Transverse colon (tissue), 4 donors: ENCODE results near the gene PDE10A.

Source experiments
- POLR2A ChIP-seq: fragments of 450-650 bp; IDR thresholded peaks from one replicate; pipeline ENCODE4 v1.6.1; 2016; ENCODE audit warnings: antibody characterized with exemption, mild to moderate bottlenecking, moderate library complexity
- POLR2AphosphoS5 ChIP-seq, 3 donors: sonication (generic); formaldehyde crosslinking; IDR thresholded peaks; one replicate each; pipeline ENCODE4 v1.6.1; 2016; ENCODE audit warnings: antibody characterized with exemption in 3 of 3
- TF ChIP-seq, protein P1 (sequence below), 5 experiments: fragments of 200-600 bp in 3 of 5; fragments of 450-650 bp in 2 of 5; sonication (generic) in 3 of 5; IDR thresholded peaks; 1 replicate in 2 of 5; 2 replicates in 3 of 5; pipeline ENCODE4 v1.5.1; 2016 to 2017; ENCODE audit warnings: antibody characterized with exemption in 5 of 5, inconsistent platforms in 3 of 5, mild to moderate bottlenecking in 2 of 5, moderate library complexity in 1 of 5

DNA sequence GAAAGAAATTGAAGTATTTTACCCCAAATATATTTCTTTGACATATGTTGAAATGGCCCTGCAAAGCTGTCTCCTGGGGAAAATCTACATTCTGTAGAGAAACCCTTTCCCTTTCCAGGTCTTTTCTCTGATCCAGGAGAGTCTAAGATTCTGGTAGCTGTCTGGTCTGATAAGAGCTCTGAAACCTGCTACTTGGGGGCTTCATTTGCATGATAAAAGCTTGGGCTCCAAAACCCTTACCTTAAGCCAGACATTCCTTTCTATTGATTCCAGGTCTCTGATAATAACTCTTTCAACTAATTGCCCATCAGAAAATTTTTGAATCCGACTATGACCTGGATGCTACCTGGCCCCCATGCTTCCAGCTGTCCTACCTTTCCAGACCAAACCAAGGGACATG is 184.5 kb downstream of the PDE10A start:
- TF ChIP-seq POLR2A = no peak
- TF ChIP-seq, protein P1, sequence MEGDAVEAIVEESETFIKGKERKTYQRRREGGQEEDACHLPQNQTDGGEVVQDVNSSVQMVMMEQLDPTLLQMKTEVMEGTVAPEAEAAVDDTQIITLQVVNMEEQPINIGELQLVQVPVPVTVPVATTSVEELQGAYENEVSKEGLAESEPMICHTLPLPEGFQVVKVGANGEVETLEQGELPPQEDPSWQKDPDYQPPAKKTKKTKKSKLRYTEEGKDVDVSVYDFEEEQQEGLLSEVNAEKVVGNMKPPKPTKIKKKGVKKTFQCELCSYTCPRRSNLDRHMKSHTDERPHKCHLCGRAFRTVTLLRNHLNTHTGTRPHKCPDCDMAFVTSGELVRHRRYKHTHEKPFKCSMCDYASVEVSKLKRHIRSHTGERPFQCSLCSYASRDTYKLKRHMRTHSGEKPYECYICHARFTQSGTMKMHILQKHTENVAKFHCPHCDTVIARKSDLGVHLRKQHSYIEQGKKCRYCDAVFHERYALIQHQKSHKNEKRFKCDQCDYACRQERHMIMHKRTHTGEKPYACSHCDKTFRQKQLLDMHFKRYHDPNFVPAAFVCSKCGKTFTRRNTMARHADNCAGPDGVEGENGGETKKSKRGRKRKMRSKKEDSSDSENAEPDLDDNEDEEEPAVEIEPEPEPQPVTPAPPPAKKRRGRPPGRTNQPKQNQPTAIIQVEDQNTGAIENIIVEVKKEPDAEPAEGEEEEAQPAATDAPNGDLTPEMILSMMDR (IDR thresholded peaks at IDR 0.05) = no peak
- TF ChIP-seq POLR2AphosphoS5 (IDR thresholded peaks at IDR 0.05) = no peak
